Nephron progenitor cell (in vitro differentiated cells): ENCODE results near the gene CRNKL1.

Experiments used
- DNase-seq: peaks from one replicate; pipeline ENCODE4 v3.0.0; 2021
- H3K27ac Mint-ChIP-seq: 2 replicates; pipeline ENCODE4 v1.8.0; 2021; ENCODE audit warnings: mild to moderate bottlenecking, moderate library complexity, mixed read lengths
- H3K27me3 Mint-ChIP-seq: 2 replicates; pipeline ENCODE4 v1.8.0; 2021; ENCODE audit warnings: mild to moderate bottlenecking, low read depth, mixed read lengths; ENCODE audit not compliant: poor library complexity
- H3K36me3 Mint-ChIP-seq: 2 replicates; pipeline ENCODE4 v1.8.0; 2021; ENCODE audit warnings: low read depth, mixed read lengths
- H3K4me1 Mint-ChIP-seq: 2 replicates; pipeline ENCODE4 v1.8.0; 2021; ENCODE audit warnings: mixed read lengths
- H3K4me3 Mint-ChIP-seq: 2 replicates; pipeline ENCODE4 v1.8.0; 2021; ENCODE audit warnings: mild to moderate bottlenecking, moderate library complexity, mixed read lengths
- H3K9me3 Mint-ChIP-seq: 2 replicates; pipeline ENCODE4 v1.8.0; 2021; ENCODE audit warnings: mild to moderate bottlenecking, moderate library complexity, mixed read lengths
- CTCF ChIP-seq: fragments of 200-600 bp; sonication (generic); IDR thresholded peaks from 2 replicates; pipeline ENCODE4 v1.5.0; 2021; ENCODE audit warnings: antibody characterized with exemption

Gene CRNKL1

GRCh38 chr20:20073801-20074371 lies 21.6 kb upstream of the CRNKL1 start:
- no peak overlapping the region for H3K4me3 Mint-ChIP-seq
- H3K4me1 Mint-ChIP-seq: no peaks in the 10 kb centered on the region
- no peak for TF ChIP-seq CTCF
- H3K9me3 Mint-ChIP-seq: no peaks in the 10 kb centered on the region
- H3K36me3 Mint-ChIP-seq: no peaks in the 10 kb centered on the region
- no peak for DNase-seq
- H3K27ac Mint-ChIP-seq: no peak overlapping the region
- peaks cover 11% of the 10 kb centered on the region for H3K27me3 Mint-ChIP-seq

GRCh38 chr20:20070871-20071726 lies 18.8 kb upstream of the CRNKL1 start:
- DNase-seq: no peak
- H3K4me1 Mint-ChIP-seq: no peaks in the 10 kb centered on the region
- no peaks in the 10 kb centered on the region for H3K9me3 Mint-ChIP-seq
- no peak overlapping the region for H3K27ac Mint-ChIP-seq
- no peak for TF ChIP-seq CTCF
- no peak overlapping the region for H3K4me3 Mint-ChIP-seq
- H3K27me3 Mint-ChIP-seq: peaks cover 21% of the 10 kb centered on the region
- H3K36me3 Mint-ChIP-seq: no peaks in the 10 kb centered on the region

DNA sequence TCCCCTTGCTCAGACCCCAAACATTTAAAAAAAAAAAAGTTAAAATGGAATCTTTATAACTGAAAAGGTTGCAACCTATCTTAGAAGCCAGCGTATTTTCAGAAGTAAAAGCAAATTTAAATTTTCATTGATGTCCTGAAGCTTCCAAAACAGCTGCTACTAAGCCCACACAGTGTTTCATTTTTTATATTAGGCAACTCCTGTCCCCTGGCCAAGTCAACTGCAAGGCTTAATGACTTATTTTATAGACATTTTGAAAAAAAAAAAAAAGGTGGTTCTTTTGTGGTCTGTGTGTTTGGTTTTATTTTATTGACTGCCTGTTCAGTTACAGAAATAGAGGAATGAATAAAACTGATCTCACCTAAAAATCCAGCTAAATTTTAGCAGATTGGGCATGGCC lies 13.1 kb upstream of the CRNKL1 start:
- no peak overlapping the region for H3K4me3 Mint-ChIP-seq
- H3K9me3 Mint-ChIP-seq: no peaks in the 10 kb centered on the region
- H3K4me1 Mint-ChIP-seq: no peaks in the 10 kb centered on the region
- H3K27ac Mint-ChIP-seq: no peak overlapping the region
- no peaks in the 10 kb centered on the region for H3K36me3 Mint-ChIP-seq
- DNase-seq: no peak
- no peak for TF ChIP-seq CTCF
- peaks cover 29% of the 10 kb centered on the region for H3K27me3 Mint-ChIP-seq

DNA sequence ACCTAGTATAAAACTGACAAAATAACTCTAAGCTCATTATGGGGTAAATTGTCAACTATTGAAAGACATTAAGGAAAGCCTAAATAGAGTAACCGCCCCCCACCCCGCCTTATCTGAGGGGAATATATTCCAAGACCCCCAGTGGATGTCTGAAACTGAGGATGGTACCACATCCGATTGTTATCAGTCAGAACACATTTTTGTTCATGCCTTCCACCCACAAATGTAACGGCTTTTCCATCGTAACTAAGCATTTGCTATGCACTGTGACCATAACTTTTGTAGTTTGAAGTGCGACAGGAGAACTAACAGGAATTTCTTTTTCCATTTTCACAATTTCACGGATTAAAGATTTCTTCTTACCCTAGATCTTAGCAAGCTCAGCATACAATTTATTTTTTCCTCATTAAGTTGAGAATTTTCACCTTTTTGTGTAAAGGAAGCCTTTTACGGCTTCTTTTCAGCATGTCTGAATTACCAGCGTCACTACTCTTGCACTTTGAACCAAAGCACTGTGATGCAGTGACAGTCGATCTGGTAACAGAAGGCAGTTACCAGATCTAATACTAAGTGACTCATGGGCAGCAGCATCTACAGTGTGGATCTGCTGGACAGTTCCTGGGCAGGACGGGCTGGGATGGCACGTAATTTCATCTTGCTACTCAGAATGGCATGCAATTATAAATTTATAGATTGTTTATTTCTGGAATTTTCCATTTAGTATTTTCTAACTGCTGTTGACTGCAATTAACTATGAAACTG lies 11.9 kb upstream of the CRNKL1 start:
- Mint-ChIP-seq H3K27ac (no peak overlapping the region), H3K27me3 (peaks cover 31% of the 10 kb centered on the region), H3K36me3 (no peaks in the 10 kb centered on the region), H3K9me3 (no peaks in the 10 kb centered on the region), H3K4me3 (no peak overlapping the region), H3K4me1 (no peaks in the 10 kb centered on the region)
- no peak for DNase-seq
- TF ChIP-seq CTCF: no peak

GRCh38 chr20:20060234-20060998 lies 8.2 kb upstream of the CRNKL1 start:
- no peak for TF ChIP-seq CTCF
- no peak overlapping the region for H3K27ac Mint-ChIP-seq
- H3K27me3 Mint-ChIP-seq: peaks cover 31% of the 10 kb centered on the region
- H3K36me3 Mint-ChIP-seq: no peaks in the 10 kb centered on the region
- H3K9me3 Mint-ChIP-seq: no peaks in the 10 kb centered on the region
- no peak overlapping the region for H3K4me3 Mint-ChIP-seq
- H3K4me1 Mint-ChIP-seq: no peaks in the 10 kb centered on the region
- no peak for DNase-seq
